Gastrocnemius medialis (tissue), 4 donors: ENCODE results near the gene CSPG4. TPM values are rescaled to one million over a fixed set of nuclear protein-coding genes. Genes with fewer than 3 reads are reported as not detected.
A peak's percentile ranks its signal among the peaks of the same experiment; 100 is the strongest.

Experiments
- ATAC-seq, 2 donors: fragments of 150-250 bp; one replicate each; pipeline ENCODE4 v1.9.1; 2016
- DNase-seq, 2 donors: peaks; one replicate each; pipeline ENCODE4 v3.0.0-alpha.2; 2019
- H3K27ac ChIP-seq, 4 donors: fragments of 200-600 bp; sonication (generic); 1 replicate in 1 of 4; 2 replicates in 3 of 4; pipeline ENCODE4 v1.5.1; 2016 to 2018; ENCODE audit warnings: mild to moderate bottlenecking in 2 of 4, moderate library complexity in 1 of 4
- H3K27me3 ChIP-seq, 3 donors: fragments of 200-600 bp; sonication (generic) in 2 of 3; 1 replicate in 1 of 3; 2 replicates in 2 of 3; pipeline versions ENCODE4 v1.5.1 to v1.6.0; 2016 to 2019; ENCODE audit warnings: mild to moderate bottlenecking in 1 of 3, moderate library complexity in 1 of 3
- H3K36me3 ChIP-seq, 2 donors: fragments of 200-600 bp; sonication (generic) in 1 of 2; one replicate each; pipeline ENCODE4 v1.5.1; 2017 to 2018
- H3K4me1 ChIP-seq, 2 donors: fragments of 200-600 bp; sonication (generic) in 1 of 2; one replicate each; pipeline ENCODE4 v1.5.1; 2016 to 2017; ENCODE audit warnings: mild to moderate bottlenecking in 2 of 2
- H3K4me3 ChIP-seq, 4 donors: fragments of 200-600 bp; sonication (generic) in 3 of 4; 1 replicate in 1 of 4; 2 replicates in 3 of 4; pipeline ENCODE4 v1.5.1; 2016 to 2019; ENCODE audit warnings: mild to moderate bottlenecking in 2 of 4
- H3K9me3 ChIP-seq, 3 donors: fragments of 200-600 bp; sonication (generic) in 2 of 3; 1 replicate in 1 of 3; 2 replicates in 2 of 3; pipeline ENCODE4 v1.5.1; 2016 to 2019
- POLR2A ChIP-seq, 2 donors: fragments of 450-650 bp; IDR thresholded peaks; one replicate each; pipeline ENCODE4 v1.6.1; 2017; ENCODE audit warnings: antibody characterized with exemption in 2 of 2, mild to moderate bottlenecking in 2 of 2, moderate library complexity in 2 of 2
- in situ Hi-C, 4 donors: fragments of 200-750 bp; cut with MboI; loops; one replicate each; pipeline versions ENCODE4 v1.15.0 to v1.8.0; 2017; ENCODE audit warnings: low sequenced_read_pairs in 4 of 4
- intact Hi-C: fragments of 100-400 bp; cut with DNase I; formaldehyde crosslinking; loops from one replicate; pipeline ENCODE4 v1.15.1; 2023; ENCODE audit warnings: low total_unique reads
- total RNA-seq, 4 donors: library from RNA; depleted of rRNA; stranded (reverse); fragments of >200 nt; gene quantifications; one replicate each; pipeline versions ENCODE4 v1.1.0 to v1.2.3, GENCODE V29; 2016
- TF ChIP-seq, protein P1 (sequence below), 5 experiments: fragments of 450-650 bp in 3 of 5; fragments of 200-600 bp in 2 of 5; sonication (generic) in 2 of 5; IDR thresholded peaks in 4 of 5; conservative IDR thresholded peaks in 1 of 5; 1 replicate in 4 of 5; 2 replicates in 1 of 5; pipeline ENCODE4 v1.5.1; 2016 to 2019; ENCODE audit warnings: antibody characterized with exemption in 5 of 5, mild to moderate bottlenecking in 3 of 5, moderate library complexity in 3 of 5

The CSPG4 gene
- total RNA-seq, 4 donors from 2014 or later, result 38.2 to 145 (median 88.5) TPM

DNA sequence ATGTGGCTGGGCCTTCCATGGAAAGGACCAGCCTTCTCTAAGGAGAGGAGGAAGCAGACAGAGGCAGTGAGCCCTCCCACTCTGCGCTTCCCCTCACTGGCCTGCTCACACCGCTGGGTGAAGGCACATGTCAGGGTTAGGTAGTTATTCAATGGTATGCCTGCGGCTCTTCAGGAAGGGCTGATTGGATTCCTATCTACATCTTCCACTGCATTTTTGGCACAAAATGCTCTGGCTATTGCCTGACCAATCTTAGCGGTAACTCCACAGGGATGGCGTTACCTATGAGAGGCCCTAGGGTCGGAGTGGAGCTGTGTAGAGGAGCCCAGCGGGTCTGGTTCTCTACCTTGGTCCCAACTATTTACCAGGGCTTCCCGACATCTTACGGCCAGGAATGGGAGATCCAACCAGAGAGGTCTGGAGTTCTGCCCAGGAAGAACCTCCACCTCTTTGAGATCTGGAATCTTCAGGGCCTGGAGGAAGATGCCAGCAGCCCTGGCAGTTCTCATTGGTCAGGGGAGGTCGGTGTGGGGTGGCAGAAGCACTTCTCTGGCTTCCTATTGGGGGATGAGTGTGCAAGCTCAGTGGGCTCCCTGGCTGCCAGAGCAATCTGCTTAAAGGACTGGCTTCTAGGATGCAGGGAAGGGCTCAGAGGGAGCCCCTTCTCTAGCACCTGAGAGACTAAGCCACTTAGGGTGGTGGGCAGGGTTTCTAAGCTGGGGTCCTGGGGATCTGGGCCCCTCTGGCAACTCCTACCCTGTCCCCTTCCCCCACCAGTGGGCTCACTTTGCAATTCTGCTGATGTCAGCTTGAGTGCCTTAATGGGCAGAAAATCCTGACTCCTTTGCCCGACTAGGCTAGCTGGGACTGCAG is 40.7 kb downstream of the CSPG4 start:
- no peak overlapping the region for H3K4me3 ChIP-seq
- no peaks in the 10 kb centered on the region for H3K27me3 ChIP-seq
- intact Hi-C loops, result no loop called here
- peaks cover 43 to 53% of the 10 kb centered on the region in 2 donors for H3K4me1 ChIP-seq
- ATAC-seq, result no peak
- in situ Hi-C loops, result no loop called here
- TF ChIP-seq, protein P1, sequence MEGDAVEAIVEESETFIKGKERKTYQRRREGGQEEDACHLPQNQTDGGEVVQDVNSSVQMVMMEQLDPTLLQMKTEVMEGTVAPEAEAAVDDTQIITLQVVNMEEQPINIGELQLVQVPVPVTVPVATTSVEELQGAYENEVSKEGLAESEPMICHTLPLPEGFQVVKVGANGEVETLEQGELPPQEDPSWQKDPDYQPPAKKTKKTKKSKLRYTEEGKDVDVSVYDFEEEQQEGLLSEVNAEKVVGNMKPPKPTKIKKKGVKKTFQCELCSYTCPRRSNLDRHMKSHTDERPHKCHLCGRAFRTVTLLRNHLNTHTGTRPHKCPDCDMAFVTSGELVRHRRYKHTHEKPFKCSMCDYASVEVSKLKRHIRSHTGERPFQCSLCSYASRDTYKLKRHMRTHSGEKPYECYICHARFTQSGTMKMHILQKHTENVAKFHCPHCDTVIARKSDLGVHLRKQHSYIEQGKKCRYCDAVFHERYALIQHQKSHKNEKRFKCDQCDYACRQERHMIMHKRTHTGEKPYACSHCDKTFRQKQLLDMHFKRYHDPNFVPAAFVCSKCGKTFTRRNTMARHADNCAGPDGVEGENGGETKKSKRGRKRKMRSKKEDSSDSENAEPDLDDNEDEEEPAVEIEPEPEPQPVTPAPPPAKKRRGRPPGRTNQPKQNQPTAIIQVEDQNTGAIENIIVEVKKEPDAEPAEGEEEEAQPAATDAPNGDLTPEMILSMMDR (IDR thresholded peaks at IDR 0.05 in 4 of 5, conservative IDR thresholded peaks at IDR 0.05 in 1 of 5), result no peak
- no peak for TF ChIP-seq POLR2A (IDR thresholded peaks at IDR 0.05)
- no peaks in the 10 kb centered on the region for H3K36me3 ChIP-seq
- H3K27ac ChIP-seq, result peak overlapping the region; percentile 65 to 78 (median 70)
- H3K9me3 ChIP-seq, result no peaks in the 10 kb centered on the region
- no peak for DNase-seq

DNA sequence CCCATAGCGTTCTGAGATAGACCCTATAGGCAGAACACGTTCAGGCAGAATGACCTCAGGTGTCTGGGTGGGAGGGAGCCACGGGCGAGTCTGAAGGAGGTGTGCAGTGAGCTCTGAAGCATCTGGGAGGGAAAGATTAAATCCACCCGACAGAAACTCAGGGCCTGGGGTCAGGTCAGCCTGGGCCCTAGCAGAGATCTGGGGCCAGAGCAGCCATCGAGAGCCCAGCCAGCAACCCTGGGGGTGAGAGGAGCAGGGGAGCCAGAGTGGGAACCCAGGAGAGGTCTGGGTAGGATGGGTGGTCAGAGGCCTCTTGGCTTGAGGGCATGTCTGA is 42.8 kb downstream of the CSPG4 start:
- intact Hi-C loops, result no loop called here
- H3K4me1 ChIP-seq, result peaks cover 41 to 50% of the 10 kb centered on the region in 2 donors

DNA sequence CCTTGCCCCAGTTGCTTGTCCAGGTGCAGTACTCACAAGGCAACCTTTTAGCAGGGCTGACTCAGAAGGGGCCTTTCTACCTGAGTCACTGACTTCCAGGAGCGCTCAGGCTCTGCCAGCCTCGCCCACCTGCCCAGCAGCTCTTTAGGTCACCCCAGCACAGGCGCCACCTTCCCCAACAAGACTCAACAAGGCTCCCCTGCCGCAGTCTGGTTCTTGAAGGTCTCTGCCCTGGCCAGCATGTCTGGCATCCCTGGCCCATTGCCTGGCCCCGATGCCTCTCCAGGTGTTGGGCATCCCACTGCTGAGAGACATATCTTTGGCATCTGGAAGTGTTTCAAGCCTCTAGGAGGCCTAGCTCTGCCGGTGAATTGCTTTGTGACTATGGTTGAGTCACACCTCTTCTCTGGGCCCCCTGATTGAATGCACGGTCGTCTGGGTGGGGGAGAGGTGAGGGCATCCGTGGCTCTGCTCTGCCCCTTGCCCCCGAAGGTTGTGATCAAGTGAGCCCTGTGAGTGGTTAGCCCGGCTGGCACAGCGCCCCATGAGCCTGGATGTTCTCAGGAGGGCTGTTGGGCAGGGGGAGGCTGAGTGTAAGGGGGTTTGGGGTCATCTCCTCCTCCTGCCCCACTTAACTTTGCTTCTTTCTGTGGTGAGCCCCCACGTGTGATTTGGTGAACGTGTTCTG is 43.3 kb downstream of the CSPG4 start:
- in situ Hi-C loops, result no loop called here
- Histone ChIP-seq H3K4me1 (peaks cover 35 to 45% of the 10 kb centered on the region in 2 donors), H3K27ac (no peak overlapping the region), H3K4me3 (no peak overlapping the region), H3K27me3 (no peaks in the 10 kb centered on the region), H3K36me3 (no peaks in the 10 kb centered on the region), H3K9me3 (no peaks in the 10 kb centered on the region)
- intact Hi-C loops, result no loop called here
- ATAC-seq (no peak), DNase-seq (no peak)
- no peak for TF ChIP-seq POLR2A (IDR thresholded peaks at IDR 0.05)
- TF ChIP-seq, protein P1 (IDR thresholded peaks at IDR 0.05 in 4 of 5, conservative IDR thresholded peaks at IDR 0.05 in 1 of 5), result no peak

More for the DNA sequence above, 42.8 kb downstream of the CSPG4 start:
- no peaks in the 10 kb centered on the region for H3K9me3 ChIP-seq
- peak overlapping the region in 1 of 4 donors; percentile 67 for H3K27ac ChIP-seq
- in situ Hi-C loops, result no loop called here
- ATAC-seq (no peak), DNase-seq (no peak)
- H3K27me3 ChIP-seq, result no peaks in the 10 kb centered on the region
- no peaks in the 10 kb centered on the region for H3K36me3 ChIP-seq
- TF ChIP-seq, protein P1 (IDR thresholded peaks at IDR 0.05 in 4 of 5, conservative IDR thresholded peaks at IDR 0.05 in 1 of 5), result no peak
- no peak for TF ChIP-seq POLR2A (IDR thresholded peaks at IDR 0.05)
- H3K4me3 ChIP-seq, result no peak overlapping the region

DNA sequence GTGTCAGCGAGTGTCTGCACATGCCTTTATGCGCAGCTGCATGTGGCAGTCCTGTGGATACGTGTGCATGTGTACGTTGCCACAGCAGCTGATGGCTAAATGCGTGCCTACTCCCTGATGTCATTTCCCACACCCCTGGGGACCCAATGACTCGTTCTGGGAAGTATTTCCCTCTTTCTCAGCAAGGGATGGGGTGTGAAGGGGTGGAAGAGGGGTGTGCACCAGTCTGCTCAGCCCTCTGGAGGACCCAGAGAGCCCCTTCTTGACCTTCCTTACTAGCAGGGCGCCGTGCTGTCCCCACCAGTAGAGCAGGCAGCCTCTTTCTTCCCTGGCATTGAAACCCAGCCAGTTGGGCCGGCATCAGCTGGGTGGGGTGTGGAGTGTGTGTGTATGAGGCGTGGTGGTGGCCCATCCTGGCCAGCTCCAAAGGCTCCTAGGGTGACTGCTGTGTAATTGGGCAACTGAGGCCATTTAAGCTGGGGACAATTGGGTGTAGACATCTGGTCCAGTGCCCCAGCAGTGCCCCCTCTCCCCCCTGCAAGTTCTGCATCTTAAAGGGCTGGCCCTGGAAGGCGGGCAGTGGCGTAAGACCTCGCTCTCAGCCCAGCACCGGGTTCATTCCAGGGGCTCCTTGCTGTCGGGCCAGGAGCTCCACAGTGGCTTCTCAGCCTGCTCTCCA is 45.7 kb downstream of the CSPG4 start:
- no peaks in the 10 kb centered on the region for H3K36me3 ChIP-seq
- DNase-seq, result peak in 1 of 2 donors; percentile 76
- H3K4me3 ChIP-seq, result no peak overlapping the region
- peaks cover 18 to 22% of the 10 kb centered on the region in 2 donors for H3K4me1 ChIP-seq
- TF ChIP-seq, protein P1 (IDR thresholded peaks at IDR 0.05 in 4 of 5, conservative IDR thresholded peaks at IDR 0.05 in 1 of 5), result no peak
- no peak for TF ChIP-seq POLR2A (IDR thresholded peaks at IDR 0.05)
- H3K27me3 ChIP-seq, result no peaks in the 10 kb centered on the region
- peak; percentile 71 to 72 for ATAC-seq
- in situ Hi-C loops (no loop called here), intact Hi-C loops (no loop called here)
- no peaks in the 10 kb centered on the region for H3K9me3 ChIP-seq
- H3K27ac ChIP-seq, result peak overlapping the region; percentile 57 to 79 (median 68)
